Esophagus (tissue), 2 donors: ENCODE results near the gene MAPK12. TPM values are rescaled to one million over a fixed set of nuclear protein-coding genes. Genes with fewer than 3 reads are reported as not detected.
A peak's percentile ranks its signal among the peaks of the same experiment; 100 is the strongest.
"Not testable (repeated sequence)": the region's sequence is repeated elsewhere in the genome, so short reads cannot be mapped to it uniquely, and the experiment has no call there.

Experiments
- H3K27ac ChIP-seq, 2 donors: one replicate each; pipeline ENCODE4 v1.5.1; 2013; ENCODE audit warnings: low read depth in 2 of 2, mild to moderate bottlenecking in 2 of 2, inconsistent platforms in 1 of 2, low read length in 1 of 2, moderate library complexity in 1 of 2
- H3K27me3 ChIP-seq, 2 donors: one replicate each; pipeline ENCODE4 v1.6.1; 2013; ENCODE audit warnings: low read length in 2 of 2, control low read depth in 1 of 2, mild to moderate bottlenecking in 1 of 2; ENCODE audit not compliant: insufficient read depth in 2 of 2, control insufficient read depth in 1 of 2
- H3K36me3 ChIP-seq, 2 donors: one replicate each; pipeline ENCODE4 v1.6.1; 2013; ENCODE audit warnings: low read length in 1 of 2; ENCODE audit not compliant: control insufficient read depth in 2 of 2, insufficient read depth in 2 of 2
- H3K4me1 ChIP-seq, 2 donors: one replicate each; pipeline ENCODE4 v1.6.1; 2013; ENCODE audit warnings: low read length in 1 of 2; ENCODE audit not compliant: control insufficient read depth in 2 of 2, insufficient read depth in 2 of 2
- H3K4me3 ChIP-seq, 2 donors: one replicate each; pipeline ENCODE4 v1.5.1; 2013; ENCODE audit warnings: low read length in 2 of 2, mild to moderate bottlenecking in 2 of 2, low read depth in 1 of 2, moderate library complexity in 1 of 2
- H3K9me3 ChIP-seq, 2 donors: one replicate each; pipeline ENCODE4 v1.6.1; 2013; ENCODE audit warnings: mild to moderate bottlenecking in 2 of 2, low read depth in 1 of 2, low read length in 1 of 2, moderate library complexity in 1 of 2; ENCODE audit not compliant: control insufficient read depth in 2 of 2, insufficient read depth in 1 of 2
- WGBS, 2 donors: extraction: QIAGEN DNeasy Blood & Tissue Kit; methylation state at CpG; one replicate each; pipeline ENCODE4 v1.1.7; 2013; 5-methylcytosine and 5-hydroxymethylcytosine counted together
- polyA plus RNA-seq, 2 donors: library from polyadenylated mRNA; stranded (reverse); fragments of 200-250 nt; gene quantifications; one replicate each; pipeline ENCODE4 v1.2.3, GENCODE V29; 2013
- donor health status: healthy with polysubstance abuse.
- donor health status: Bipolar disorder and iron deficiency.

The MAPK12 gene
- polyA plus RNA-seq, 2 donors: 3.0 to 3.4 TPM

- Histone ChIP-seq H3K27ac (peak overlapping the region; percentile 55 to 78), H3K36me3 (peaks cover 0 to 62% of the 10 kb centered on the region in 2 donors), H3K9me3 (peaks cover 0 to 9% of the 10 kb centered on the region in 2 donors), H3K4me1 (peaks cover 0 to 16% of the 10 kb centered on the region in 2 donors), H3K4me3 (no peak overlapping the region), H3K27me3 (no peaks in the 10 kb centered on the region)
- WGBS, 2 donors: 52 to 58% methylated on average over 25 of the region's 25 CpGs
These were observed 14.7 kb upstream of the MAPK12 start for GRCh38 chr22:50276143-50276542.

- Histone ChIP-seq H3K9me3 (peaks cover 0 to 7% of the 10 kb centered on the region in 2 donors), H3K36me3 (peaks cover 0 to 55% of the 10 kb centered on the region in 2 donors), H3K27ac (peak overlapping the region; percentile 3 to 36), H3K4me3 (no peak overlapping the region), H3K27me3 (no peaks in the 10 kb centered on the region), H3K4me1 (peaks cover 4 to 19% of the 10 kb centered on the region in 2 donors)
- 70 to 80% methylated on average over 43 of the region's 43 CpGs for WGBS, 2 donors
These were observed 13.9 kb upstream of the MAPK12 start for GRCh38 chr22:50275181-50276055.

- H3K27me3 ChIP-seq: no peaks in the 10 kb centered on the region
- peaks cover 0 to 48% of the 10 kb centered on the region in 2 donors for H3K36me3 ChIP-seq
- no peak overlapping the region for H3K4me3 ChIP-seq
- peak overlapping the region in 1 of 2 donors; percentile 3 for H3K27ac ChIP-seq
- peaks cover 0 to 5% of the 10 kb centered on the region in 2 donors for H3K9me3 ChIP-seq
- H3K4me1 ChIP-seq: peaks cover 4 to 16% of the 10 kb centered on the region in 2 donors
- WGBS, 2 donors: 46 to 58% methylated on average over 7 of the region's 7 CpGs
These were observed 13.3 kb upstream of the MAPK12 start for GRCh38 chr22:50274771-50275170.

GRCh38 chr22:50274311-50274710 is 12.8 kb upstream of the MAPK12 start:
- Histone ChIP-seq H3K9me3 (peaks cover 0 to 5% of the 10 kb centered on the region in 2 donors), H3K4me1 (peaks cover 4 to 15% of the 10 kb centered on the region in 2 donors), H3K4me3 (no peak overlapping the region), H3K36me3 (peaks cover 0 to 44% of the 10 kb centered on the region in 2 donors), H3K27me3 (no peaks in the 10 kb centered on the region), H3K27ac (no peak overlapping the region)
- 24 to 25% methylated on average over 7 of the region's 7 CpGs for WGBS, 2 donors

- H3K27ac ChIP-seq, H3K9me3 ChIP-seq, H3K27me3 ChIP-seq, H3K4me3 ChIP-seq: not testable (repeated sequence)
- Histone ChIP-seq H3K36me3 (peaks cover 0 to 38% of the 10 kb centered on the region in 2 donors), H3K4me1 (peaks cover 7 to 18% of the 10 kb centered on the region in 2 donors)
- 74 to 83% methylated on average over 10 of the region's 10 CpGs for WGBS, 2 donors
These were observed 12.3 kb upstream of the MAPK12 start for GRCh38 chr22:50273781-50274180.

- WGBS, 2 donors: 53 to 54% methylated on average over 11 of the region's 11 CpGs
- H3K27ac ChIP-seq, H3K27me3 ChIP-seq, H3K4me3 ChIP-seq, H3K9me3 ChIP-seq: not testable (repeated sequence)
- peaks cover 9 to 22% of the 10 kb centered on the region in 2 donors for H3K4me1 ChIP-seq
- H3K36me3 ChIP-seq: peaks cover 0 to 34% of the 10 kb centered on the region in 2 donors
These were observed 11.9 kb upstream of the MAPK12 start for GRCh38 chr22:50273352-50273751.

- Histone ChIP-seq H3K9me3 (peaks cover 0 to 5% of the 10 kb centered on the region in 2 donors), H3K4me1 (peaks cover 12 to 29% of the 10 kb centered on the region in 2 donors), H3K36me3 (peaks cover 0 to 23% of the 10 kb centered on the region in 2 donors), H3K27ac (peak overlapping the region in 1 of 2 donors; percentile 6), H3K27me3 (no peaks in the 10 kb centered on the region), H3K4me3 (no peak overlapping the region)
- WGBS, 2 donors: 41 to 43% methylated on average over 20 to 26 of the region's 26 CpGs
These were observed 10.7 kb upstream of the MAPK12 start for GRCh38 chr22:50272044-50272802.

- H3K27ac ChIP-seq: no peak overlapping the region
- peaks cover 12 to 31% of the 10 kb centered on the region in 2 donors for H3K4me1 ChIP-seq
- 1% methylated on average over 32 to 45 of the region's 45 CpGs for WGBS, 2 donors
- H3K27me3 ChIP-seq: no peaks in the 10 kb centered on the region
- peak overlapping the region; percentile 7 to 31 for H3K4me3 ChIP-seq
- H3K9me3 ChIP-seq: peaks cover 0 to 5% of the 10 kb centered on the region in 2 donors
- H3K36me3 ChIP-seq: peaks cover 0 to 20% of the 10 kb centered on the region in 2 donors
These were observed 10.1 kb upstream of the MAPK12 start for GRCh38 chr22:50271519-50271970.

- 1 to 2% methylated on average over 51 to 53 of the region's 53 CpGs for WGBS, 2 donors
- Histone ChIP-seq H3K9me3 (no peaks in the 10 kb centered on the region), H3K4me3 (peak overlapping the region; percentile 31 to 48), H3K27me3 (no peaks in the 10 kb centered on the region), H3K27ac (peak overlapping the region; percentile 36 to 56), H3K36me3 (peaks cover 0 to 13% of the 10 kb centered on the region in 2 donors), H3K4me1 (peaks cover 12 to 30% of the 10 kb centered on the region in 2 donors)
These were observed 9.3 kb upstream of the MAPK12 start for GRCh38 chr22:50270666-50271394.
